HepG2 (cell line): ENCODE data around the gene SHFL. TPM values are rescaled to one million over a fixed set of nuclear protein-coding genes. Genes with fewer than 3 reads are reported as not detected.
A peak's percentile ranks its signal among the peaks of the same experiment; 100 is the strongest.

Source experiments
- ADNP ChIP-seq: sonication (generic); formaldehyde crosslinking; IDR thresholded peaks from 2 replicates; pipeline ENCODE4 v1.4.0; 2020; ENCODE audit warnings: missing genetic modification reagents
- BORCS8-MEF2B ChIP-seq: sonication (generic); formaldehyde crosslinking; IDR thresholded peaks from 2 replicates; pipeline ENCODE4 v1.8.0; 2022; ENCODE audit warnings: mild to moderate bottlenecking, missing genetic modification reagents
- DBP ChIP-seq: sonication (generic); formaldehyde crosslinking; IDR thresholded peaks from 2 replicates; pipeline ENCODE4 v1.4.0; 2020; ENCODE audit warnings: missing genetic modification reagents; ENCODE audit errors: not compliant biosample characterization
- EP300 ChIP-seq, 3 experiments: sonication (generic) in 1 of 3; formaldehyde crosslinking in 1 of 3; IDR thresholded peaks; 2 replicates each; pipeline versions ENCODE4 v1.5.1 to v1.6.1; 2011 to 2020; ENCODE audit warnings: low read depth in 2 of 3, low read length in 2 of 3, borderline replicate concordance in 1 of 3, improper control_type of control experiment in 1 of 3, mild to moderate bottlenecking in 1 of 3, missing genetic modification reagents in 1 of 3, moderate library complexity in 1 of 3
- GATA4 ChIP-seq: sonication (generic); IDR thresholded peaks from 2 replicates; pipeline ENCODE4 v1.6.1; 2016; ENCODE audit warnings: antibody characterized with exemption, low read depth, borderline replicate concordance
- IKZF1 ChIP-seq: fragments of 450-650 bp; IDR thresholded peaks from 2 replicates; pipeline ENCODE4 v1.7.1; 2016
- KLF11 ChIP-seq: IDR thresholded peaks from 2 replicates; pipeline ENCODE4 v1.6.1; 2016; ENCODE audit warnings: missing compliant biosample characterization
- MAFF ChIP-seq: IDR thresholded peaks from 2 replicates; pipeline ENCODE4 v1.6.1; 2011; ENCODE audit warnings: low read depth, low read length, improper control_type of control experiment
- RERE ChIP-seq: IDR thresholded peaks from 2 replicates; pipeline ENCODE4 v1.6.1; 2016; ENCODE audit warnings: low read depth, missing genetic modification reagents, missing compliant biosample characterization
- RNF2 ChIP-seq: fragments of 450-650 bp; conservative IDR thresholded peaks from 2 replicates; pipeline ENCODE4 v1.6.1; 2016; ENCODE audit warnings: low read depth
- SIX4 ChIP-seq: sonication (generic); formaldehyde crosslinking; IDR thresholded peaks from 2 replicates; pipeline ENCODE4 v1.4.0; 2020; ENCODE audit warnings: missing genetic modification reagents
- TCF7L2 ChIP-seq: IDR thresholded peaks from 2 replicates; pipeline ENCODE4 v1.6.1; 2011; ENCODE audit warnings: mild to moderate bottlenecking, low read depth, low read length, moderate library complexity
- ZBTB14 ChIP-seq: sonication (generic); formaldehyde crosslinking; IDR thresholded peaks from 2 replicates; pipeline ENCODE4 v1.4.0; 2020; ENCODE audit warnings: missing genetic modification reagents
- ZFP36L2 ChIP-seq: sonication (generic); formaldehyde crosslinking; IDR thresholded peaks from 2 replicates; pipeline ENCODE4 v1.4.0; 2020; ENCODE audit warnings: missing genetic modification reagents
- ZFP41 ChIP-seq: sonication (generic); formaldehyde crosslinking; IDR thresholded peaks from 2 replicates; pipeline ENCODE4 v1.4.0; 2020; ENCODE audit warnings: mild to moderate bottlenecking, missing genetic modification reagents, borderline replicate concordance
- ZMAT5 ChIP-seq: sonication (generic); formaldehyde crosslinking; IDR thresholded peaks from 2 replicates; pipeline ENCODE4 v1.5.0; 2020; ENCODE audit warnings: mild to moderate bottlenecking, low read depth, missing genetic modification reagents, borderline replicate concordance
- ZNF224 ChIP-seq: sonication (generic); formaldehyde crosslinking; IDR thresholded peaks from 2 replicates; pipeline ENCODE4 v1.5.0; 2020; ENCODE audit warnings: mild to moderate bottlenecking, missing genetic modification reagents
- ZNF432 ChIP-seq: sonication (generic); formaldehyde crosslinking; IDR thresholded peaks from 2 replicates; pipeline ENCODE4 v1.5.0; 2020; ENCODE audit warnings: missing genetic modification reagents, mild to moderate bottlenecking, borderline replicate concordance
- ZNF550 ChIP-seq: sonication (generic); formaldehyde crosslinking; IDR thresholded peaks from 2 replicates; pipeline ENCODE4 v1.4.0; 2020; ENCODE audit warnings: mild to moderate bottlenecking, missing genetic modification reagents, borderline replicate concordance
- ZNF724P ChIP-seq: sonication (generic); formaldehyde crosslinking; IDR thresholded peaks from 2 replicates; pipeline ENCODE4 v1.8.0; 2022; ENCODE audit warnings: missing genetic modification reagents, borderline replicate concordance
- ZNF841 ChIP-seq: sonication (generic); formaldehyde crosslinking; IDR thresholded peaks from 2 replicates; pipeline ENCODE4 v1.8.1; 2023; ENCODE audit warnings: missing genetic modification reagents, borderline replicate concordance
- ZSCAN20 ChIP-seq: sonication (generic); formaldehyde crosslinking; IDR thresholded peaks from 2 replicates; pipeline ENCODE4 v1.4.0; 2020; ENCODE audit warnings: missing genetic modification reagents, mild to moderate bottlenecking, borderline replicate concordance
- polyA plus RNA-seq, 8 experiments: library from polyadenylated mRNA; depleted of rRNA in 3 of 8; stranded (reverse) in 7 of 8; unstranded in 1 of 8; fragments of >200 nt; fragmentation: Illumina TruSeq in 4 of 8; extraction: Trizol in 4 of 8; gene quantifications; 2 replicates each; pipeline versions ENCODE4 v1.2.1 to v1.2.3, GENCODE V29; 2011 to 2016; ENCODE audit warnings: low read depth in 4 of 8, missing spikeins in 1 of 8, mixed read lengths in 1 of 8; ENCODE audit not compliant: insufficient read depth in 1 of 8
- total RNA-seq, 5 experiments: library from RNA; depleted of rRNA; stranded (reverse); fragments of >200 nt; fragmentation: Illumina TruSeq; extraction: Trizol; gene quantifications; 2 replicates each; pipeline ENCODE4 v1.2.3, GENCODE V29; 2016; ENCODE audit warnings: low read depth in 1 of 5

The SHFL gene
- total and polyA plus RNA-seq, 2 of the 13 experiments (the other 11 are each of a cell fraction or from before 2014, with no cell fraction given), result 12.3 to 36.4 TPM

- TF ChIP-seq ZBTB14 (CRISPR knock-in tag) (no peak), KLF11 (CRISPR knock-in tag) (no peak), ZNF841 (no peak), GATA4 (no peak), SIX4 (CRISPR knock-in tag) (no peak; the same call in 1 of the 2 replicates), ZMAT5 (CRISPR knock-in tag) (no peak), TCF7L2 (no peak), RNF2 (peak; percentile 96), RERE (CRISPR knock-in tag) (no peak), IKZF1 (no peak), ZNF550 (CRISPR knock-in tag) (no peak), ADNP (CRISPR knock-in tag) (no peak), MAFF (no peak), ZNF224 (no peak), ZNF432 (no peak), ZSCAN20 (no peak), ZNF724P (peak; percentile 69; the same call in 1 of the 2 replicates), DBP (CRISPR knock-in tag) (no peak), ZFP36L2 (CRISPR knock-in tag) (no peak), EP300 (IDR thresholded peaks at IDR 0.05; ENCODE audit: low read depth in 2 of 2, low read length in 2 of 2) (0 out of 4 replicates have a peak, but pooled peaks of 1 of the 2 experiments have one; percentile 29), EP300 (CRISPR knock-in tag; IDR thresholded peaks at IDR 0.05; ENCODE audit: borderline replicate concordance) (peak; percentile 20; the same call in 1 of the 2 replicates), ZFP41 (no peak), BORCS8-MEF2B (CRISPR knock-in tag) (peak; percentile 79; the same call in 1 of the 2 replicates)
These were observed 20.2 kb downstream of the SHFL start, which contains the start of gene PPAN (continued) for GRCh38 chr19:10106100-10106936.
